ENCODE measurements around the gene SEC16B.

- no peak for TF ChIP-seq SUZ12 (IDR thresholded peaks at IDR 0.05)
- no peak for TF ChIP-seq ZNF384 (IDR thresholded peaks at IDR 0.05)
Observed at GRCh38 chr1:177959811-177960515, 9.9 kb downstream of the SEC16B start.

All from HEK293T (cell line).